Measurements from ENCODE around the gene ARMH3. TPM values are rescaled to one million over a fixed set of nuclear protein-coding genes. Genes with fewer than 3 reads are reported as not detected.

ARMH3 gene
- total RNA-seq, 1 experiment from 2014 or later: 6.9 TPM

DNA sequence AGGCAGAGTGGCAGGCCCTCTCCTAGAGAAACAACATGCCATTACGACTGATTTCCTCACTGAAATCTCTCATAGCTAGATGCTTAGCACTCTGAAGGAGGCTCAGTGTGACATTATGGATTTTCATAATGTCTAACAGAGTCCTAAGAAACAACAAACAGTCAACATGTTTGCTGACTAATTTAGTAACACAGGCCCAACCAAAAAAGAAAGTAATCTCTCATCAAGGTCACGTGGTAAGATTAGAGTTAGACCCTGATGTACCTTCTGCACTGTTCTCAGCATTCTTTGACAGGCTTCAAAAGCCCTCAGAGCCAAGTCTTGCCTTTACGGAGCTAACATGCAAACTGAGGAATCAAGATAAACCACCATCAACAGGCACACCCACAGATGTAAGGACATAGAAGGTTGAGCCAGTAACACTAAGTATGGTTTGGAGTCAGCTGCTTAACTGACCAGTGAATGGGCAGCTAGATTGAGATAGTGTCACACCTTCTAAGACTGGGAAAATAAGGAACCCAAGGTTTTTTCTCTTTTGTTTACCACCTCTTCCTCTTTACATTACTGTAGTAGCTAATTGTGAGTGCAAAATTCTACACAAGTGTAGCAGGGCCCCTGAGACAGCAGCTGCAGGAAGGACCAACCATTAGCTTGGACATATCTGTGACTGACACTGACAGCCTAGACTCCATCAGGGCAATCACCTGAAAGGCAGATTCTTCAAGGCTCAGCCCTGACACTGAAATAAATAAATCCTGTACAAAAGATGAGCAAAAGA is 197.1 kb downstream of the ARMH3 start:
- no peak for DNase-seq (ENCODE audit: low read depth)

DNA sequence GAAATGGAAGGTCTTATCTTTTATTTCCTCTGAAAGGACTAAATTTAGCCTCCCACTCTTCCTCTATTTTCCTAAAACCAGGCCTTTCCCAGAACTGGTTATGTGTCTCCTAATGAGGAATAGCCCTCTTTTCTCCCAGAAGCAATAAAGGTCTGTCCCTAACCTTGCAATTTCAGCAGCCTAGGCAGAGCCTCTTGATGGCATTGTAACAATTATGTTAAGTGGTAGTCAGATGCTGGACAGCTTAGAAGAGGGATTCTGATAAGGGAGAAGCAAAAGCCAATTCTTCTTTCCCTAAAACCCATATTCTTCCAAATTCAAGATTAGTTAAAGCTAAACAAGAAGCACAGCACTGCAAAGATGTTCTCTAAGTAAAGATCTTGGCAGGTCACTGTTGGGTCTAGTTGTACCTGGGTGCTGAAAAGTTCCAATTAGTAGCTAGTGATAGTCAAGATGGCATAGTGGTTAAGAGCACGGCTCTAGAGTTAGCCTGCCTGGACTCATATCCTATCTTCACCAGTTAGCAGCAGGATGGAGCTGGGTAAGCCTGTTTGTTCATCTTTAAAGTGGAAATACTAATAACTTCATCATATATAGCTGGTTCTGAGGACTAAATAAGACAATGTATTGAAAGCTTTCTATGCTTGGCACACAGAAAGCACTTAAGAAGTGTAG is 198.0 kb downstream of the ARMH3 start:
- DNase-seq (ENCODE audit: low read depth): no peak

DNA sequence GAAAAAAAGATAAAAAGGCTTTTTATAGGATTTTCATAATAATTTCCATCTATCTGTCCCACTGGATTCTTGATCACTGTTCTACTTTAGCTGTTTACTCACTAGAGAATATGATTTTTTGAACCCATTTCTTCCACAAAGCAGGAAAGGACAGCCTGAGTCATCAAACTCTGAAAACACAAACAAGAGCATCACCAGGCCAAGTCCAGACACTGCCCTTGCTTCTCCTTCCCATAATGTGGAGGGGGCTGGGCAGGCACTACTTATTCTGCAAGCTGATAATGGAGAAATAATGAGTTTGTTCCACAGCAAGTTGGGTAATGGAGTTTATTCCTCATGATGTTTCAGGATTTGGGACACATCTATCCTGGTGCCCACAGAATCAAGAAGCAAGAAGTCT is 199.3 kb downstream of the ARMH3 start:
- peak; percentile 37 for DNase-seq (ENCODE audit: low read depth)

DNA sequence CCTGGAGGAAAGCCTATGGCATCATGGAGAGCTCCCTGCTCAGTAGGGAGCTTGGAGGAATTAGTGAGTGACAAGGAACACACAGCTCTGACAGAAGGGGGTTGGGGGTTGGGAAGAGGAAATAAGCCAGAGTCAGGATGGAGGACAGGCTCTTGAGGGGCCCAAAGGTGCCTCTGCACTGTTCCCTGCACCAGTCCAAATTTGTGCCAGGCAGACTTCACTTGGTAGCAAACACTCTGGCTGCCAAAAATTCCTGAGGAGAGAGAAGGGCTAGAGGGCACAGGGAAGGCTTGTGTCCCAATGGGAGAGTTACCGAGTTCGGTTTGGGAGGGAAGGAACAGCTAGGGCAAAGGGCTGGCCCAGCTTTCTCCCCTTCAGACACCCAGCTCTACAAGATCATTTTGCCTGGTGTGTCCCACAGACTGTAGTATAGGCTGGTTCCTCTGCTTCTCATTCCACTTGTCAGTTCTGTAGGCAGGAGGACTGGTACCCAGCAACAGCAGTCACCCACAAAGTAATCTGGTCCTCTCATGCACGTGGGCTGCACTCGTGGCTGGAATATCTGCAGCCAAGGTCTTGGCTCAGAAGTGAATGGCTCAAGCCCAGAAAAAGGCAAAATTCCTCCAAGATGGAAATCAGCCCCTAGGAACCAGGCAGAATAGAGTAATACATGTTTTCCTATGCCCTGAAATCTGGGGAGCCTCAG is 204.4 kb downstream of the ARMH3 start:
- no peak for DNase-seq (ENCODE audit: low read depth)

DNA sequence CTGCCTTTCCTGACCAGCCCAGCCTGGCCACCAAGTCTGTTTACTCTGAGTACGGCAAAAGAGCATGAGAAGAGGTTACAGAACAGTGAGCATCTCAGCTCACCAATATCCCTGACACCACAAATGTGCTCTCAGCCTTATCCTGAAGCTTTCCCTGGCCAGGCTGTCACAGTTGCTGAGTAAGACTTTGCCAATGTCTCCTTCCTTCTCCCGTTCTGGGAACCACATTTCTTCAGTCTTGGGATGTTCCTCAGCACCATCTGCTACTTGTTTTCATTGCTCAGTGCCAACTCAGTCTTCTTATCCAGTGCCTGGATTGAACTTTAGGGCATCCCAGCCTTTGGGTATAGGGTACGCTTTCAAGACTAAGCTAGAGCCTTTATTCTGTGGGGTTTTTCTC is 205.2 kb downstream of the ARMH3 start:
- no peak for DNase-seq (ENCODE audit: low read depth)

DNA sequence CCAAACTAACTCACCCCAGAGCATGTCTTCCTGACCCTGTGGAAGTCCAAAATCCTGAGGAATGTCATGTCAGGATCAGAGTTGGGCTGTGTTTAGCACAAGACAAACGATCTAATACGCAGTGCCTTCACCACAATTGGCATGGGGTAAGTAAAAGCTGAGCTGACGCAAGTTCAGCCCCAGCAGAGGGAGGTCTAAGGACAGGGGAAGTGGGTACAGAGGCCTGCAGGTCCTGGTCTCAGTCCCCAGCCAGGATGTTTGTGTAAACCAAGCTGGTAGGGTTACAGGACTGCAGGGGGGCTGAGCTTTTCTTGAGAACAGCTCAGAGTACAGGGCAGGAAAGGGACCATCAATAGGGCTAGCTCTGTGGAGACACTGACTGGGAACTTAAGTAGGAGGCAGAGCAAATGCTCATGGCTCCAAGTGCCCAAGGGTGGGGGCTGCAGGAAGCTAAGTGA is 207.1 kb downstream of the ARMH3 start:
- DNase-seq (ENCODE audit: low read depth): no peak

DNA sequence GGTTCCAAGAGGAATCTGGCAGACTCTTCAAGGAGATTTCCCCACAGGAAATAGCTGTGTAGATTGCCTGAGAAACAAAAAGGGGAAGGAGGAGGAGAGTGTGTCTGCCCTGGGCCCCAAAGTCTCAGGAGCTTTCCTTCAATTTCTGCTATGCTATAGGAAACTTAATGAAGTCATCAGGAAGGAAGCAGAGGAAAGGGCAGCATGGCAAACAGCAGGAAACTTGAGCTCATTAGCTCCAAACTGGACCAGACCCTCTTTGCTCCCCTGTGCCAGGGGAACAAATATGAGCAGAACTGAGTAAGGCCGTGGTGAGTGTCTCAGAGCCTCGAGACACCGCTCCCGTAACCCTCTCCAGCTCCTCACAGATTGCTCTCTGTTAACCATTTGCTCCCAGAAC is 207.6 kb downstream of the ARMH3 start:
- DNase-seq (ENCODE audit: low read depth): no peak

DNA sequence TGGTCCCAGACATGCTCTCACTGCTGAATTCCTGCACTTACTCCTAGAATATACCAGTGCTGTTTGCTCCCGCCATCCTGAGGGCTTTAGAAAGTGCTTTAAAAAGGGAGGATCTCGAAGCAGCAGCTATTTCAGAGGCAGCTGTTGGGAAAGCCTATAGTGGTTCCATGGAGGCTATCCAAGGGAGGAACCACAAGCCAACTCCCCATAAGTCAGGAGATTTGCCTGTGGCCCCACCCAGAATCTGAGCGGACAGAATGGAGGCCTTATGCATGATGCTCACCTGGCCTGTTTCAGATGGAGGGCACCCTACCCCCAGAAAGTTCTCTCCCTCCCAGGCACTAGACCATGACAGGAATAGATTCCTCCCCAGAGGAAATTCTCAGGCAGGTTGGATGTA is 210.1 kb downstream of the ARMH3 start:
- DNase-seq (ENCODE audit: low read depth): no peak

DNA sequence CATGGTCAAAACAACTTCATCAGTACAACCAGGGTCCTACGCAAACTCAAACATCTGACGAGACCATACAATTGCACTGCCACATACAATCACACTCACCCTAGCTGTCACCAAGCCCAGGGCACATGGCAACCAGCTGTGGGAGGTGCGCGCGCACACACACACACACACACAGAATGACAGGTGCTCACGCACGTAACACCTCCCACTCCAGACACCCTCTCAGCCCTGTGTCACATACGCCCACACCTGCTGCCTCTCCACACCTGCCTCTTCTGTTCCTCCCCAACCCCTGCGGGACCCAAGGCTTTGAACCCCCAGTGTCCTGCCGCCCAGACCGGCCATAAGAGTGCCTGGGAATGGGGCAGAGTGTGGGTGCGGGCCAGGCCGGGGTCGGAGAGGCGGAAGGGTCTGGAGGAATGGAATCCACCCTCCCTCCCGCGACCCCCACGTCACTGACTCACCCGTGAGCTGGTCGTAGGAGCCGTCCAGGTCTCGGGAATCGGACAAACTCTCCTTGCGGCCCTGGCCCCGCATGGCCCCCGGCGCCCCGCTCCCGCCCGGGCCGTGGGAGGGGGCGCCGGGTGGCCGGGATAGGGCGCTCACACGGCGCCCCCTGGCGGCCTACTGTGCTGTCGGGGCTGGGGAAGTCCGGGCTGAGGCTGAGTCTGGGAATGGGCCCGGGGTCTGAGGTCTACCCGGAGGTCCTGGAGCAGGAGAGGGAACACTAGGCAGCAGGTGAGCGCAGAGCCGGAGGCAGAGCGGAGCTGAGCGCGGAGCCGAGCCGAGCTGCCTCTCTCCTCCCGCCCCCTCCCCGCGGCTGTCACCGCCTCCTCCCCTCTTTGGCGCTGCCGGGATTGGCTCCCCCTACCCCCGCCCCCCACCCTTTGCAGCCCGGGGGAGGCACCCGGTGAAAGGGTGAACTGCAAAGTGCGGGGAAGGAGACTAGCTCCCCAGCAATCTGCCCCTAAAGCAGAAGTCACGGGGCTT is 212.6 kb downstream of the ARMH3 start, which contains the start of gene KCNIP2:
TSS of gene KCNIP2 (minus strand) at position 769 of the 990 bp plus-strand sequence. CDS start at position 537, 232 bp downstream.
- DNase-seq (ENCODE audit: low read depth): no peak

DNA sequence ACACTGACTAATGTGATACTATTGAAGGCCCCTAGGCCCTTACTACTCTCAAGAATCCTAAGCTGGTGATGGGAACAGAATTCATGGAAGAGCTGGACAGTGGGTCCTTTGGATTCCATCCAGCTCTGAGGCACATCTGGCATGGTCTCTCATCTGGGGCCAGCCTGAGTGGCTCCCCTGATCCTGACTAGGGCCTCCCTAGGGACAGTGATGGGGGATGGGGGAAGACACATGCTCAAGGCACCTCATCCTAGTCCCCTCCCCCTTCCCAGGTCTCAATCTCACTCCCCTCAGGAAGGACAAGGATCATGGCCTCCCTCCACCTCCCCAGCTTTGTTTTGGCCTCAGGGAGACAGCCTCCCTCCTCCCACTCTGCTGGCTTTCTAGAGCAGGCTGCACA is 214.1 kb downstream of the ARMH3 start:
- DNase-seq (ENCODE audit: low read depth): no peak

DNA sequence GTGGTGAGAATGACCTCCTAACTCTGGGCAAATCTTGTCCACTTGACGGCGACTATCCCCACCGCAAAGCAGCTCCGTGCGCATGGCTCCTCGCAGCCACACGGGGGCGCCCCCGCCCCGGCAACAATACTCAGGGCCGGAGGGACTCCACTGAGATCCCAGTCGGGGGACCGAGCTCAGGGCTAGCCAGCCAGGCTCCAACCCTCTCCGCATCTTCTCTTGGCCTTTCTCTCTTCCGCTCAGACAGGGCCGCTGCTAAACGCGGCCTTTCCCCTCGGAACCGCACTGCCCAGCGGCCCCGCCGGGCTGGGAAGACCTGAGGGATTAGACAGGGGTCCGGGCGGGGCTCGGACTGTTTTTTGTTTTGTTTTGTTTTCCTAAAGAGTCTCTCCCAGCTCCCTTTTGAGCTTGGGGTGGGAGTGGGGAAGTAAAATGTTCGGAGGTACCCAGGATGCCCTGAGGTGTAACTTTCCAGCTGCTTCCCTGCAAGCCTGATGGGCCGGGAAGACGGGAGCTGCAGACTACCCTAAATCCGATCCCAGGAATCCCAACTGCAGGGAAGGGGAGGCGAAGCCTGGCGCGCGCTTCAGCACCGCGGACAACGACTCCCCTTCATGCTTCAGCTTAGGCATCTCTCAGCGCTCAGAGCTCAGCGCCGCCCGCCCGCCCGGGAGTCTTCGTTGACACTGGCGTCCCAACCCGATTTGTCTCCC is 215.1 kb downstream of the ARMH3 start:
- peak; percentile 80 for DNase-seq (ENCODE audit: low read depth)

DNA sequence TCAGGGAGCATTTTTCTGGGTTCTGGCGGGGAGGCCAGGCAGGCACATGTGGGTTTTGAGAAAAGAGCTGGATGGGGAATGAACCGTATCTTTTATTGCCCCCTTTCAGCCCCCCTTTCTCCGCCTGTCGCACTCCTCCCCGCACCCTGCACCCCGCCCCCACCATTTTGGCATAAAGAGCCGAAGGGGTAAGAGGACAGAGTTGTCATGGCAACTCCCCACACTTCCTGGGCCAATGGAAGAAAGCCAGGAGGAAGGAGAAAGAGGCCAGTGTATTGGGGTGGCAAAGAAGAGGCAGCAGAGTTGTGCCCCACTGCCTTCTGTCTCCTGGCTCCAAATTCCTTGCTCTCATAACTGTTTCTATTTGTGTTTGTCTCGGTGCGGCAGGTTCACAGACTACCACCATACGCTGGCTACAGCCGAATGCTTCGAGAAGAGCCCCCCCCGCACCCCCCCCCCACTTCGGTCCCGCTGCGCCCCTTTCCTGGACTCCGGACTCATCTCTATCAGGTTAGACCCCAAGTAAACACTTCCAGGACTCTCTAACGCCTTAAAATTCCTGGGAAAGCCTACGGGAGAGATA is 215.8 kb downstream of the ARMH3 start:
- DNase-seq (ENCODE audit: low read depth): no peak

DNA sequence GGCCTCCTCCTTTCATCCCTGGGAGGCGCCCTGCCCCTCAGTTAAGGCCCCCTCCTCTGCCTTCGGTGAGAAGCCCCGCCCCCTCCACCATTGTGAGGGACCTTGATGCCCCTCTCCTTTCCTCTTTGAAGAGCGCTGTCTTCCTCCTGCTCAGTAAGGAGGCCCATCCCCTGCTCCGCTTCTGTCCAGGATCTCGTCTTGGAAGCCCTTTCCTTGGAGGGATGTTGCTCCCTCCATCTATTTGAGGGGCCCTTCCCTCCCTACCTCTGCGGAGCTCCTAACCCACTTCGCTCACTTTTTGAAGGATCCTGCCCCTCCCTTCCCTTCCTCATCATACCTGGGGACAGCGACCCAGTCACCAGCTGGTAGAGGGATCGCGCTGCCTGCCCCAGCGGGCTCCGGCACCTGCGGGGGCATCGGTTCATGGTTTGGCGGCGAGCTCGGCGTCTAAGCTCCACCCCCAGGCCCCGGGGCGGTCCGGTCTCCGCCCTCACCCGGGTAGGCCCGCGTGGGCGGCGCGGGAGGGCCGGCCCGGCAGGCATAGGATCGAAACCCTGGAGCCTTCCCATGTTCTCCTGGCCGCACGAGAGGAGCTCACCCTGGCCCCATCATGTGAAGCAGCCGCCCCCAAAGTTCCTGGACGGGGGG is 216.4 kb downstream of the ARMH3 start:
- no peak for DNase-seq (ENCODE audit: low read depth)

DNA sequence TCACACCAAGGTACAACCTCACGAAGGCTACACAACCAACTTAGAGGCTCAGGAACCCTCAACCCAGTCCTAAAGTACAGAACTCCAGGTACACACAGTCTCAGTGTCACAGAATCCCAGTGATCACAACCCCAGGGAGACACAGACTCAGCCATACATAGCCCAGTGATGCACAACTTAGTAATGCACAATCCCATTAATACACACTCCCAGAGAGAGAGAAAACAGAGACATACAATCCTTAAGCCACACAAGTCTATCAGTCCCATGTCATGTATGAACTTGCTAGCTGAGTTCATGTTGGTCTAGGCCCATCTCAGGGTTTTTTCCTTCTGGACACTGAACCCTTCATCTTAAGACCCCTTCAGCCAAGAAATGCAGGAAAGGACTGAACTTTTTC is 217.0 kb downstream of the ARMH3 start:
- DNase-seq (ENCODE audit: low read depth): no peak

DNA sequence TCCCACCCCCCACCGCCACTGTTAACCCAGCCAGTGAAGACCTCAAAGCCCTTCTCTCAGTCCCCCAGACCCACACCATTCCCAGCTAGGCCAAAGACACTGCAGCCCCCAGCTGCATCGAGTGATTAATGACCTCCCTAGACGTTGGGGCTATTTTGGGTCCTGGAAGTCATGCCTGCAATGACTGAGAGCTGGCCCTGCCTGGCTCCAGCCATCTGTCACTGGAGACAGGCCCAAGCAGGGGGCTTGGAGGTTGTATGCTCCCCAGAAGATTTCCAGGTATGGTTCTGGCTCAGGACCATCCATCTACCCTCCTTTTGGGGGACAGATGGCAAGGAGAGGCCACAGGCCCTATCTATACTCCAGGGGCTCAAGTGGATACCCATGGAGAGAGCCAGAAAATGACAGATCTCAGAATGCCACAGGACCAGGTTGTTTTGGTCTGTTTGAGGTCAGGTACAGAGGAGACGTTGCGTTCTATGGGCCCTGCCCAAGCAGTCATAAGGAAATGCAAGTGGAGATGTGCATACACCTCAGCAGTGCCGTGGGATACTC is 217.5 kb downstream of the ARMH3 start:
- no peak for DNase-seq (ENCODE audit: low read depth)

DNA sequence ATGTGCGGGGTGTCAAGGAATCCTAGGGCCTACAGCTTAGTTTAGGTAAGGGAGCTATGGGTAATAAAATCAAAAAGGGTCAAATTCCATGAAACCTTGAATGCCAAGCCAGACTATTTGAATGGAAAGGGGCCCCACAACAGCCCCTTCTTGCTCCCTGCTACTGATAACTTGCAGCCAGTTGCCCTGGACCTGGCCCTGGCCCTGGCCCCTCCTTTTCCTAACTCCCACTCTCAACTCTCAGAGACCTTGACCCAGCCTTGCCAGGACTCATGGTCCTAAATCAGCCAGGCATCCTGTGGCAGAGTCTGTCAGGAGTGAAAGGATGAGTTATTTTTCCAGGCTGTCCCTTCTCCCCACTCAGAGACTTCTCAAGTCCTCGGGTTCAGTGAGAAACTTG is 218.2 kb downstream of the ARMH3 start:
- DNase-seq (ENCODE audit: low read depth): no peak

DNA sequence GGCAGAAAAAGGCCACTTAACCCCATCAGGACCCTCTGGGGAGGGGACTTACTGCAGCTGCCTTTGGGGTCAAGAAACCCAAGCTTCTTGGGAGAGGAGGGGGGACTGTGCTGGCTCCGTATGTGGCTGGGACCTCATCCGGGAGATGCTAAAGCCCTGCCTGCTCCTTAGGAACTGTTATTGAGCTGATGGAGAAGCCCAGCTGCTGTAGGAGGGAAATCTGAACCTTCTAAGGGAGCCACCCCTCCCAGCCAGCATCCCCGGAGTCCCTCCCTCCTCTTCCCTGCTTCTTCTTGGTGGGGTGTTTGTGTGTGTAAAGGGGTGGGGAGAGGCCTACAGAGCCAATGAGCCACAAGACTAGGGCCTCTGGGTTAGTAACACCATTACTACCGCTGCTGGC is 220.6 kb downstream of the ARMH3 start:
- DNase-seq (ENCODE audit: low read depth): no peak

DNA sequence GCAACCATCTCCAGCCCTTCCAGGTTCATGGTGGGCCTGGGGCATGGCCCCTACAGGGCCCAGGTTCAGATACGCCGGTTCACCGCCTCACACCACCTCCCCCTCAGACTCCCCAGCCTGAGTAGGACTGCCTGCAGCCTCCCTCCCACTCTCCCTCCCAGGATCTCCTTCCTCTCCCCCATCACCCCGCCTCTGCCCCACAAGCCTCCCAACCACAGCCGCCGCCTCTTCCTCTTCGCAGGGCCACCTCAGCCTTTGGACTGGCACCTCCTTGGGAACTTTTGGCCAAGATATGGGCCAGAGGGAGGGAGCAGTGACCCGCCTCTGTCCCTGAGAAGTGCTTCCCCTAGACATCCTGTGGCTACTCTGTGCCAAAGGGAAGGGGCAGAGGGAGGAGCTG is 221.6 kb downstream of the ARMH3 start:
- no peak for DNase-seq (ENCODE audit: low read depth)

DNA sequence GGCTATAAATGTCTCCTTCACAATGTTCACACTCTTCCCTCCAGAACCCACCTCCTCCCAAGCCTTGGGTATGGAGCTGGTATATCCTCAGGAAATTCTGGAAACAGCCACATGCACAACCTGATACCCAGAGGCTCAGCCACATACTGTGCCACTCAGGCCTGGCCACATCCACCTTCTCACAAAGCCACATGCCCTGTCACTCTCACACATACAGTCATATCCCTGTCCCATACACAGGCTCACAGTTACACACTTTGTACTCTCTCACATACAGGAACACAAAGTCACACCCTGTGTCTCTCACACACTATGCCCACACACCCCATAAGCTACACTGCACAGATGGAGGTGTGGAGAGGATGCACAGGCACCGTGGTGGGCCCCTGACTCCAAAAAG is 222.5 kb downstream of the ARMH3 start:
- DNase-seq (ENCODE audit: low read depth): no peak
